CD4-positive, alpha-beta T cell (primary cell): Measurements from ENCODE around the gene FAM174C. TPM values are rescaled to one million over a fixed set of nuclear protein-coding genes. Genes with fewer than 3 reads are reported as not detected.

Source experiments
- ATAC-seq: fragments of 200-7000 bp; cut with Tn5 transposase; one replicate; pipeline ENCODE4 v1.10.0; 2022; ENCODE audit warnings: mild to moderate bottlenecking; ENCODE audit not compliant: poor library complexity
- CTCF ChIA-PET: fragments of 350-600 bp; sonication (Branson Sonifier 250); formaldehyde crosslinking; loops from one replicate; lab custom pipeline; 2021; ENCODE audit warnings: antibody characterized with exemption, inconsistent platforms; lab: Charles Lee
- POLR2A ChIA-PET: fragments of 350-600 bp; sonication (Branson Sonifier 250); formaldehyde crosslinking; loops from one replicate; lab custom pipeline; 2021; ENCODE audit warnings: antibody characterized with exemption, inconsistent platforms; lab: Charles Lee
- DNase-seq, 14 experiments: peaks; one replicate each; pipeline ENCODE4 v3.0.0-alpha.2; 2013 to 2020; ENCODE audit warnings: mixed read lengths in 2 of 14
- H3K27ac ChIP-seq, 2 donors: one replicate each; pipeline versions ENCODE4 v1.5.1 to v1.7.0; 2013; ENCODE audit warnings: low read length in 2 of 2, low read depth in 1 of 2, mild to moderate bottlenecking in 1 of 2
- H3K27me3 ChIP-seq, 2 experiments: 1 replicate in 1 of 2; 2 replicates in 1 of 2; pipeline versions ENCODE4 v1.6.1 to v1.7.0; 2013; ENCODE audit warnings: low read length in 2 of 2, control low read depth in 1 of 2, mild to moderate bottlenecking in 1 of 2, moderate library complexity in 1 of 2; ENCODE audit not compliant: insufficient read depth in 2 of 2, control insufficient read depth in 1 of 2
- H3K36me3 ChIP-seq: one replicate; pipeline ENCODE4 v1.6.1; 2013; ENCODE audit warnings: low read length, control low read depth; ENCODE audit not compliant: insufficient read depth
- H3K4me1 ChIP-seq: one replicate; pipeline ENCODE4 v1.6.1; 2013; ENCODE audit warnings: low read length, control low read depth; ENCODE audit not compliant: insufficient read depth
- H3K4me3 ChIP-seq: one replicate; pipeline ENCODE4 v1.5.1; 2013; ENCODE audit warnings: mild to moderate bottlenecking, low read length, moderate library complexity
- H3K9me3 ChIP-seq, 2 experiments: 1 replicate in 1 of 2; 2 replicates in 1 of 2; pipeline versions ENCODE4 v1.6.1 to v1.7.0; 2013; ENCODE audit warnings: low read length in 2 of 2, mild to moderate bottlenecking in 2 of 2, control low read depth in 1 of 2, moderate library complexity in 1 of 2; ENCODE audit not compliant: control insufficient read depth in 1 of 2, insufficient read depth in 1 of 2
- H3K27ac Mint-ChIP-seq: one replicate; pipeline ENCODE4 v1.8.0; 2020; ENCODE audit warnings: mixed read lengths
- H3K27me3 Mint-ChIP-seq: one replicate; pipeline ENCODE4 v1.8.0; 2021; ENCODE audit warnings: mixed read lengths
- H3K36me3 Mint-ChIP-seq: one replicate; pipeline ENCODE4 v1.8.0; 2021; ENCODE audit warnings: low read depth, mixed read lengths
- H3K4me1 Mint-ChIP-seq: one replicate; pipeline ENCODE4 v1.8.0; 2021; ENCODE audit warnings: low read depth, mixed read lengths
- H3K4me3 Mint-ChIP-seq: one replicate; pipeline ENCODE4 v1.8.0; 2020; ENCODE audit warnings: mild to moderate bottlenecking, mixed read lengths
- H3K9me3 Mint-ChIP-seq: one replicate; pipeline ENCODE4 v1.8.0; 2020; ENCODE audit warnings: mixed read lengths
- intact Hi-C, 2 experiments: fragments of 100-400 bp; cut with DNase I in 1 of 2; cut with micrococcal nuclease in 1 of 2; formaldehyde crosslinking; loops; one replicate each; pipeline versions ENCODE4 v1.15.1 to v1.9.0; 2023 to 2025; cut with DNase I, micrococcal nuclease
- total RNA-seq, 174 experiments: library from RNA in 2 of 174; stranded (reverse) in 2 of 174; gene quantifications; one replicate each; pipeline ENCODE4 v1.2.3 and lab custom pipeline; 2021 to 2026
- TF ChIP-seq, protein P1 (sequence below): fragments of 200-600 bp; IDR thresholded peaks from one replicate; pipeline ENCODE4 v1.8.0; 2022; ENCODE audit warnings: antibody characterized with exemption, mild to moderate bottlenecking

The FAM174C gene
- total RNA-seq, 2 experiments from 2014 or later = 32.0 to 38.3 TPM

DNA sequence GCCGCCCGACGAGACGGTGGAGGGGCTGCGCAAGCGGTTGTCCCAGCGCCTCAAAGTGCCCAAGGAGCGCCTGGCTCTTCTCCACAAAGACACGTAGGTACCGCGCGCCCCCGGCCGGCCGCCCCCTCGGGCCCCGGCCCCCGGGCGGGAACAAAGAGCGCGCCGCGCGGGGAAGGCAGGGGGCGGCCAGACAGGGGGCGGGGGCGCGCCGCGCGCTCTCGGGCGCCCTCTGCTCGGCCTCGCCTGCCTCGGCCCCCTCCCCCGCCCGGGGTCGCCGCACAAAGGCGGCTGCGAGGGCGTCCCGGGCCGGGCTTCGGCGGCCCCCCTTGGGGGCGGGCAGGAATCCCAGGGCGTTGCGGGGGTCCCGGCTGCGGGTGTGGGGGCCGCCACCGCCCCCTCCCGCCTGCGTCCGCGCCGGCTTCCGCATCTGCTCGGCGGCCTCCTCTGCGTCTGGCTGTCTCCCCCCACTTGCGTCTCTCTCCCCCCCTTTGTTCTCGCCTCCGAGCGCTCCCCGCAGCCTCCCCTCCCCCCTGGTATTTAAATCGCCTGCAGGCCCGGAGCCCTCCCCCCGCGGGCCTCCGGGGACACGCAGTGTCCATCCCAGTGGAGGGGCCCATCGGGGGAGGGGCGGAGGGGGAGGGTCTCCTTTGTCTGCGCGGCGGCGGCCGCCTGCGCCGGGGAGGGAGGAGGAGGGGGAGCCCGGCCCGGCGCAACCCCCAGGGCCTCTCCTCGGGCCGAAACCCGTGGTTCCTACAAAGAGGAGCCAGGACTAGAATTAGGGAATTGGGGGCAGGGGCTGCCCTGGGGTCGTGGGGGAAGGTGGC, 24.7 kb upstream of the FAM174C start:
- Mint-ChIP-seq H3K9me3 (no peaks in the 10 kb centered on the region), H3K4me1 (peaks cover 11% of the 10 kb centered on the region), H3K27ac (peak overlapping the region; percentile 97), H3K36me3 (peaks cover 36% of the 10 kb centered on the region), H3K27me3 (no peaks in the 10 kb centered on the region), H3K4me3 (peak overlapping the region; percentile 97)
- Histone ChIP-seq H3K4me3 (peak overlapping the region; percentile 87), H3K9me3 (no peaks in the 10 kb centered on the region), H3K4me1 (peaks cover 56% of the 10 kb centered on the region), H3K27ac (peak overlapping the region; percentile 87), H3K36me3 (peaks cover 30% of the 10 kb centered on the region), H3K27me3 (no peaks in the 10 kb centered on the region)
- ATAC-seq (no peak), DNase-seq (peak in 12 of 14 experiments; percentile 50 to 87 (median 65))
- TF ChIP-seq, protein P1, sequence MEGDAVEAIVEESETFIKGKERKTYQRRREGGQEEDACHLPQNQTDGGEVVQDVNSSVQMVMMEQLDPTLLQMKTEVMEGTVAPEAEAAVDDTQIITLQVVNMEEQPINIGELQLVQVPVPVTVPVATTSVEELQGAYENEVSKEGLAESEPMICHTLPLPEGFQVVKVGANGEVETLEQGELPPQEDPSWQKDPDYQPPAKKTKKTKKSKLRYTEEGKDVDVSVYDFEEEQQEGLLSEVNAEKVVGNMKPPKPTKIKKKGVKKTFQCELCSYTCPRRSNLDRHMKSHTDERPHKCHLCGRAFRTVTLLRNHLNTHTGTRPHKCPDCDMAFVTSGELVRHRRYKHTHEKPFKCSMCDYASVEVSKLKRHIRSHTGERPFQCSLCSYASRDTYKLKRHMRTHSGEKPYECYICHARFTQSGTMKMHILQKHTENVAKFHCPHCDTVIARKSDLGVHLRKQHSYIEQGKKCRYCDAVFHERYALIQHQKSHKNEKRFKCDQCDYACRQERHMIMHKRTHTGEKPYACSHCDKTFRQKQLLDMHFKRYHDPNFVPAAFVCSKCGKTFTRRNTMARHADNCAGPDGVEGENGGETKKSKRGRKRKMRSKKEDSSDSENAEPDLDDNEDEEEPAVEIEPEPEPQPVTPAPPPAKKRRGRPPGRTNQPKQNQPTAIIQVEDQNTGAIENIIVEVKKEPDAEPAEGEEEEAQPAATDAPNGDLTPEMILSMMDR = no peak
- ChIA-PET POLR2A (interaction anchor here (0.9 to 3.7 kb wide), 7 partner anchors 9 to 25 kb away, joined by 3 to 193 read pairs (median 9); partner anchors contain the start of genes CIRBP and FAM174C), CTCF (no interaction called here)
- intact Hi-C loops = loop anchor here in 1 of 2 experiments (5.0 kb wide), 1 partner anchor 173 kb away; no protein-coding TSS in a partner anchor

- no peaks in the 10 kb centered on the region for H3K9me3 ChIP-seq
- intact Hi-C loops = loop anchor here in 1 of 2 experiments (5.0 kb wide), 1 partner anchor 174 kb away; no protein-coding TSS in a partner anchor
- Mint-ChIP-seq H3K27me3 (no peaks in the 10 kb centered on the region), H3K9me3 (no peaks in the 10 kb centered on the region), H3K27ac (peak overlapping the region; percentile 97), H3K4me3 (peak overlapping the region; percentile 97), H3K4me1 (peaks cover 11% of the 10 kb centered on the region), H3K36me3 (peaks cover 44% of the 10 kb centered on the region)
- H3K36me3 ChIP-seq = peaks cover 39% of the 10 kb centered on the region
- H3K4me3 ChIP-seq = peak overlapping the region; percentile 87
- ChIA-PET CTCF (interaction anchor here (0.9 kb wide), 1 partner anchor 15 kb away, joined by 5 read pairs; no protein-coding TSS in a partner anchor), POLR2A (interaction anchor here (0.8 to 3.7 kb wide), 3 partner anchors 13 to 212 kb away, joined by 3 to 193 read pairs (median 15); partner anchors contain the start of genes ABCA7, CIRBP and FAM174C)
- TF ChIP-seq, protein P1 = no peak
- DNase-seq (peak in 12 of 14 experiments; percentile 52 to 86 (median 70)), ATAC-seq (peak; percentile 18)
- H3K27ac ChIP-seq = peak overlapping the region; percentile 87
- peaks cover 65% of the 10 kb centered on the region for H3K4me1 ChIP-seq
- no peaks in the 10 kb centered on the region for H3K27me3 ChIP-seq
Measured at GRCh38 chr19:1251330-1252220, 23.8 kb upstream of the FAM174C start.
